Stimulated activated CD4-positive, alpha-beta T cell treated with anti-CD3 and anti-CD28 coated beads, Interleukin-4, amount 100 ng/mL, for 4 hours (primary cell): ENCODE data around the gene BAZ2B.

Experiments used
- DNase-seq, 2 experiments: peaks; one replicate each; pipeline ENCODE4 v3.0.0-alpha.2; 2020

The BAZ2B gene

GRCh38 chr2:159525012-159525411, 91.3 kb downstream of the BAZ2B start:
- no peak for DNase-seq

GRCh38 chr2:159521272-159521671, 95.1 kb downstream of the BAZ2B start:
- DNase-seq = no peak

- no peak for DNase-seq
Observed at GRCh38 chr2:159518321-159519005, 97.9 kb downstream of the BAZ2B start.

GRCh38 chr2:159516241-159516758, 100.0 kb downstream of the BAZ2B start:
- no peak for DNase-seq

GRCh38 chr2:159515441-159515840, 100.9 kb downstream of the BAZ2B start:
- no peak for DNase-seq

GRCh38 chr2:159513745-159514144, 102.6 kb downstream of the BAZ2B start:
- DNase-seq = no peak

GRCh38 chr2:159508140-159508539, 108.2 kb downstream of the BAZ2B start:
- DNase-seq = no peak

- DNase-seq = no peak
Observed at GRCh38 chr2:159506764-159507440, 109.4 kb downstream of the BAZ2B start.

GRCh38 chr2:159506202-159506601, 110.1 kb downstream of the BAZ2B start:
- DNase-seq = no peak

GRCh38 chr2:159505196-159505595, 111.2 kb downstream of the BAZ2B start:
- DNase-seq = no peak

GRCh38 chr2:159501743-159502142, 114.6 kb downstream of the BAZ2B start:
- DNase-seq = no peak

- DNase-seq = no peak
Observed at GRCh38 chr2:159497847-159498246, 118.5 kb downstream of the BAZ2B start.

- DNase-seq = no peak
Observed at GRCh38 chr2:159497256-159497655, 119.1 kb downstream of the BAZ2B start.

GRCh38 chr2:159489476-159489875, 126.9 kb downstream of the BAZ2B start:
- no peak for DNase-seq

- no peak for DNase-seq
Observed at GRCh38 chr2:159484532-159484931, 131.8 kb downstream of the BAZ2B start.

GRCh38 chr2:159476329-159476728, 140.0 kb downstream of the BAZ2B start:
- DNase-seq = no peak

- no peak for DNase-seq
Observed at GRCh38 chr2:159475793-159476192, 140.6 kb downstream of the BAZ2B start.

- DNase-seq = no peak
Observed at GRCh38 chr2:159471340-159471739, 145.0 kb downstream of the BAZ2B start.

- no peak for DNase-seq
Observed at GRCh38 chr2:159468257-159468656, 148.1 kb downstream of the BAZ2B start.

- DNase-seq = no peak
Observed at GRCh38 chr2:159462961-159463360, 153.4 kb downstream of the BAZ2B start.

GRCh38 chr2:159462201-159462785, 154.1 kb downstream of the BAZ2B start:
- no peak for DNase-seq

GRCh38 chr2:159461076-159461475, 155.3 kb downstream of the BAZ2B start:
- no peak for DNase-seq

GRCh38 chr2:159460227-159460626, 156.1 kb downstream of the BAZ2B start:
- no peak for DNase-seq

- no peak for DNase-seq
Observed at GRCh38 chr2:159459279-159459678, 157.1 kb downstream of the BAZ2B start.
